ENCODE data around the gene GIT1.

DNA sequence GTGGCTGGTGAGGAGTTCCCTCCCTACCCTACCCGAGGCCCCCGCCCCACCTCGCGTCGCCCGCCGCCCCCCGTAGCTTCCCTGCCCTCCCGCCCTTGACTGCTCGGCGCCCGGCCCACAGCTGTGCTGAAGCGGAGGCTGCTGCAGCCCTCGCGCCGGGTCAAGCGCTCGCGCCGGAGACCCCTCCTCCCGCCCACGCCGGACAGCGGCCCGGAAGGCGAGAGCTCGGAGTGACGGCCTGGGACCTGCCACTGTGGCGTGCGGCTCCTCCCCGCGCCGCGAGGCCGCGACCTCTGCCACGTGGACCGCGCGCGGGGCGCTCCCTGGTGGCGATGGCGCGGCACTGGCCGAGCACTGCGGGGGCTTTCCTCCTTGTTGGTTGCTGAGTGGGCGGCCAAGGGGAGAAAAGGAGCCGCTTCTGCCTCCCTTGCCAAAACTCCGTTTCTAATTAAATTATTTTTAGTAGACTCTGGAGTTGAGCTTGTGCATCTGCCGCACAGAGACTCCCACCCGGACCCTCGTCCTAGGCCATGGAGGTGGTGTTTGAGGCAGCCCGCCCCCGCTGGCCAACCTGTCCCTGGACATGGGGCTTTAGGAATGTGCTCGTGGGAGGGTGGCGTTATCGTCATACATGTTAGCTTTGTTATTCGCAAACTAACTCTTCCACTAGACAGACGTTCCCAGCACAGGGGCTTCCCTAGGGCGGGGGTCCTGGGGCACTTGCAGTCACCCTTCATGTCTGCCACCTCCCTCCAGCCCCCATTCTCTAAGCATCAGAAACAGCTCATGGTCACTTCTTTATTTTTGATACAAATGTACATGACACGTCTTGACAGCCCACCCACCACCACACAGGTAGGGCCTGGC is 16.5 kb downstream of the GIT1 start:
- TF ChIP-seq, protein P1, sequence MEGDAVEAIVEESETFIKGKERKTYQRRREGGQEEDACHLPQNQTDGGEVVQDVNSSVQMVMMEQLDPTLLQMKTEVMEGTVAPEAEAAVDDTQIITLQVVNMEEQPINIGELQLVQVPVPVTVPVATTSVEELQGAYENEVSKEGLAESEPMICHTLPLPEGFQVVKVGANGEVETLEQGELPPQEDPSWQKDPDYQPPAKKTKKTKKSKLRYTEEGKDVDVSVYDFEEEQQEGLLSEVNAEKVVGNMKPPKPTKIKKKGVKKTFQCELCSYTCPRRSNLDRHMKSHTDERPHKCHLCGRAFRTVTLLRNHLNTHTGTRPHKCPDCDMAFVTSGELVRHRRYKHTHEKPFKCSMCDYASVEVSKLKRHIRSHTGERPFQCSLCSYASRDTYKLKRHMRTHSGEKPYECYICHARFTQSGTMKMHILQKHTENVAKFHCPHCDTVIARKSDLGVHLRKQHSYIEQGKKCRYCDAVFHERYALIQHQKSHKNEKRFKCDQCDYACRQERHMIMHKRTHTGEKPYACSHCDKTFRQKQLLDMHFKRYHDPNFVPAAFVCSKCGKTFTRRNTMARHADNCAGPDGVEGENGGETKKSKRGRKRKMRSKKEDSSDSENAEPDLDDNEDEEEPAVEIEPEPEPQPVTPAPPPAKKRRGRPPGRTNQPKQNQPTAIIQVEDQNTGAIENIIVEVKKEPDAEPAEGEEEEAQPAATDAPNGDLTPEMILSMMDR (IDR thresholded peaks at IDR 0.05): peak; percentile 78 to 81 (median 81)
- no peak for TF ChIP-seq POLR2A (IDR thresholded peaks at IDR 0.05)

Measured in testis (tissue), 2 donors.